ENCODE data around the gene PARP12. TPM values are rescaled to one million over a fixed set of nuclear protein-coding genes. Genes with fewer than 3 reads are reported as not detected.

Gene PARP12, protein sequence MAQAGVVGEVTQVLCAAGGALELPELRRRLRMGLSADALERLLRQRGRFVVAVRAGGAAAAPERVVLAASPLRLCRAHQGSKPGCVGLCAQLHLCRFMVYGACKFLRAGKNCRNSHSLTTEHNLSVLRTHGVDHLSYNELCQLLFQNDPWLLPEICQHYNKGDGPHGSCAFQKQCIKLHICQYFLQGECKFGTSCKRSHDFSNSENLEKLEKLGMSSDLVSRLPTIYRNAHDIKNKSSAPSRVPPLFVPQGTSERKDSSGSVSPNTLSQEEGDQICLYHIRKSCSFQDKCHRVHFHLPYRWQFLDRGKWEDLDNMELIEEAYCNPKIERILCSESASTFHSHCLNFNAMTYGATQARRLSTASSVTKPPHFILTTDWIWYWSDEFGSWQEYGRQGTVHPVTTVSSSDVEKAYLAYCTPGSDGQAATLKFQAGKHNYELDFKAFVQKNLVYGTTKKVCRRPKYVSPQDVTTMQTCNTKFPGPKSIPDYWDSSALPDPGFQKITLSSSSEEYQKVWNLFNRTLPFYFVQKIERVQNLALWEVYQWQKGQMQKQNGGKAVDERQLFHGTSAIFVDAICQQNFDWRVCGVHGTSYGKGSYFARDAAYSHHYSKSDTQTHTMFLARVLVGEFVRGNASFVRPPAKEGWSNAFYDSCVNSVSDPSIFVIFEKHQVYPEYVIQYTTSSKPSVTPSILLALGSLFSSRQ
- total RNA-seq = 11.0 and 43.2 TPM in 2 replicates

DNA sequence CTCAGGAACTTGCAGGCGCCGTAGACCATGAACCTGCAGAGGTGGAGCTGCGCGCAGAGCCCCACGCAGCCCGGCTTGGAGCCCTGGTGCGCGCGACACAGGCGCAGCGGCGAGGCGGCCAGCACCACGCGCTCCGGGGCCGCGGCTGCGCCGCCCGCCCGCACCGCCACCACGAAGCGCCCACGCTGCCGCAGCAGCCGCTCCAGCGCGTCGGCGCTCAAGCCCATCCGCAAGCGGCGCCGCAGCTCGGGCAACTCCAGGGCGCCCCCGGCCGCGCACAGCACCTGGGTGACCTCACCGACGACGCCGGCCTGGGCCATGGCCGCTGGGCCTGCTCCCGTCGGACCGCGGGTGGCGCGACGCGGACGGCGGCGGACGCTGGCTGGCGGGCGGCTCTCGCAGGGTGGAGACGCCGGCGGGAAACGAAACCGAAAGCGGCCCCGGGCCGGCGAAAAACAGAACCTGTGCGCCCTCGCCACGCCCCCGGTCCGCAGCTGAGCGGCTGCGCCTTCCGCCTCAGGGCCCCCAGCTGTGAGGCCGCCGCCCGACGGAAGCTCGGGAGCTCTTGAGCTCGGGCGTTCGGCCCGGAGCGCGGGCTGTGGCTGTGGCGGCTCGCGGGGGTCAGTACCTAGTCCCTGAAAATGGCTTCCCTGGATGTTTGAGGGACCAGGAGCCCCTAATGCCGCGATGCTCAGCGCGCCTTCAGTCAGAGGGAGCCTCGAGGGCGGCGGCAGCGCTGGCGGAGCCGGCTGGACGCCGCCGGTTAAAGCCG lies at the start of gene PARP12:
TSS of gene PARP12 (minus strand) at position 424 of the 772 bp plus-strand sequence. CDS start at position 320, 104 bp downstream.

Small RNAs within 50 kb of the gene (small RNA-seq; reads per million reads assigned to genes)
- gene RF00019 = not detected

Other genes with a start within 250 kb of the PARP12 start
- 1.6 and 5.0 TPM in 2 replicates for gene TBXAS1, start 233.7 kb downstream of the PARP12 start, total RNA-seq
- 6.2 and 16.9 TPM in 2 replicates for gene KDM7A, start 114.0 kb upstream of the PARP12 start, total RNA-seq

All from placental epithelial cell (primary cell).